ENCODE measurements around the gene RXYLT1.
"Not testable (repeated sequence)": the region's sequence is repeated elsewhere in the genome, so short reads cannot be mapped to it uniquely, and the experiment has no call there.

RXYLT1 gene

DNA sequence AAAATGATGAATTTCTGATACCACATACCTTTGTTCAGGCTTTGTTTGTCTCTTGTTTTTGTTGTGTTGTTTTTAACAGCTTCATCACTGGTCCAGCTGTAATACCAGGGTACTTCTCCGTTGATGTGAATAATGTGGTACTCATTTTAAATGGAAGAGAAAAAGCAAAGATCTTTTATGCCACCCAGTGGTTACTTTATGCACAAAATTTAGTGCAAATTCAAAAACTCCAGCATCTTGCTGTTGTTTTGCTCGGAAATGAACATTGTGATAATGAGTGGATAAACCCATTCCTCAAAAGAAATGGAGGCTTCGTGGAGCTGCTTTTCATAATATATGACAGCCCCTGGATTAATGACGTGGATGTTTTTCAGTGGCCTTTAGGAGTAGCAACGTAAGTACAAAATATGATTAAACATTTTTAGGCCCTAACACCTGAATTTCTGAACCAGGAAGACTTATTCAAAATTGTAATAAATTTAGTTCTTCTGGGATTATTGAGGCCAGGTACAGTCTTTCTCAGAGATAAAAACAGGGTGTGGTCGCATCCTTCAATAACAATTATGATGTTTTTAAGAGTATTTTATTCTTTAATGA is 22.4 kb downstream of the RXYLT1 start:
- DNase-seq (ENCODE audit: low read depth in 2 of 2), result no peak

DNA sequence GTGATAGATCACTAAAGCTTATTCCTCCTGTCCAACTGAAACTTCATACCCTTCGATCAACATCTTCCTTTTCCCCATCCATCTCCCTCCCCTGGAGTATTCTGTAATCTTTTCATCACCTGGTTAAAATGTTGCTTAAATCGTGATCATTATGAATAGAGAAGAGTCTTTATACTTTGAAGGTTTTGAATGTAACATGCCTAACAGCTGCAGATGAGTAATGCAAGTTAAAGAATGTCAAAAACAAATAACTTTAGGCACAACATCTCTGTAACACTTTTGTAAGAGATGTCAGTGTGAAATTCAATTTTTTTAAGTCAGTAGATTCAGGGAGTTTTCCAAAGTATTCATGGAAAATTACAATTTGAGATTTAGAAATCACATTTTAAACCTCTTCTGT is 25.0 kb downstream of the RXYLT1 start:
- no peak for DNase-seq (ENCODE audit: low read depth in 2 of 2)

DNA sequence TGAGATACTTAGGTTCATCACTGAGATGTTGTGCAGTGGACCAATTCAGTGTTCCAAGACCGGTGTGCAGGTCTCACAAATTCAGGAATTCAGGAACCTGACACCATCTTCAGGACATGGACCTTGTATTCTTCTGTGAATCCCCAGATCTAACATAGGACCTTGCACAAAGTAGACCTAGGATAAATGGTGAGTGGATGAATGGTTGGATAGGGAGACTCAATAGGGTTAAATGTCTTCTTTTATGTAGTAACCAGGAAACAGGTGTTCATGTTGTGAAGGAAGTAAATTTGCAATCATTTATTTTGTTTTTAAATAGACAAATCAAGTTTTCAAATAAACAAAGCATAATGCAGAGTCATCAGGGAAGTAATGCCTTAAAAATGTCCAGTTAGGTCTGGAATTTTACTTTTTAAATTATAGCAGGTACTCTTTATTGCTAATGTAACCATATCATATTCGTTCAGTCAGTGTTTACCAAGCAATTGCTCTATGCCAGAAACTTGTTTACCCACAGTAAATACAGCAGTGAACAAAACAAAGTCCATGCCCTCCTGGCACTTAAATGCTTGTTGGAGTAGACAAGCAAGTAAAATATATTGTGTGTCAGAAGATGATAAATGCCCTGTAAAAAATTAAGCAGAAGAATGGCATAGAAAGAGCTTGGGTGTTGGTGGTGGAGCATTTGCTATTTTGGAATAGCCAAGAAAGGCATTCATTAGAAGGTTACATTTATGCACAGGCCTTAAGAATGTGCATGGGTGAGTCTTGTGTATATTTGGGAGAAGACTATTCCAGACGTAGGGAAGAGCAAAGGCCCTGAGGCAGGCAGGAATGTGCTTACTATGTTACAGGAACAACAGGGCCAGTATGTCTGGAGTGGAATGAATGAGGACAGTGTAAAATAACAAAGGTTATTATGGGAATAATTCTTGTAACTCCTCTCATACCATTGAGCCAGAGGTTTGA is 26.3 kb downstream of the RXYLT1 start:
- DNase-seq (ENCODE audit: low read depth in 2 of 2), result no peak

DNA sequence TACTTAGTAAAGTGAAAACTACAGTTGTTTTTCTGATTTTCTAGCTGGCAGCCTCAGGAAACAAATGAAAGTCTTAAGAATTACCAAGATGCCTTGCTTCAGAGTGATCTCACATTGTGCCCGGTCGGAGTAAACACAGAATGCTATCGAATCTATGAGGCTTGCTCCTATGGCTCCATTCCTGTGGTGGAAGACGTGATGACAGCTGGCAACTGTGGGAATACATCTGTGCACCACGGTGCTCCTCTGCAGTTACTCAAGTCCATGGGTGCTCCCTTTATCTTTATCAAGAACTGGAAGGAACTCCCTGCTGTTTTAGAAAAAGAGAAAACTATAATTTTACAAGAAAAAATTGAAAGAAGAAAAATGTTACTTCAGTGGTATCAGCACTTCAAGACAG is 28.9 kb downstream of the RXYLT1 start:
- no peak for DNase-seq (ENCODE audit: low read depth in 2 of 2)

DNA sequence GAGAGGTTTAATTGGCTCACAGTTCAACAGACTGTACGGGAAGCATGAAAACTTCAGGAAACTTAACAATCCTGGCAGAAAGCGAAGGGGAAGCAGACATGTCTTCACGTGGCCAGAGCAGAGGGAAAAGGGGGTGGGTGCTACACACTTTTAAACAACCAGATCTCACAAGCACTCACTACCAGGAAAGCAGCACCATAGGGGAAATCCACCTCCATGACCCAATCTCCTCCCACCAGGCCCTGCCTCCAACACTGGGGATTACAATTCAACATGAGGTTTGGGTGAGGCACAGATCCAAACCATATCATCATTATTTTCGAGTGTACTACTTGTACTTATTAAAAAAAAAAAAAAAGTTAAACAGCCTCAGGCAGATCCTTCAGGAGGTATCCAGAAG is 29.9 kb downstream of the RXYLT1 start:
- no peak for DNase-seq (ENCODE audit: low read depth in 2 of 2)

DNA sequence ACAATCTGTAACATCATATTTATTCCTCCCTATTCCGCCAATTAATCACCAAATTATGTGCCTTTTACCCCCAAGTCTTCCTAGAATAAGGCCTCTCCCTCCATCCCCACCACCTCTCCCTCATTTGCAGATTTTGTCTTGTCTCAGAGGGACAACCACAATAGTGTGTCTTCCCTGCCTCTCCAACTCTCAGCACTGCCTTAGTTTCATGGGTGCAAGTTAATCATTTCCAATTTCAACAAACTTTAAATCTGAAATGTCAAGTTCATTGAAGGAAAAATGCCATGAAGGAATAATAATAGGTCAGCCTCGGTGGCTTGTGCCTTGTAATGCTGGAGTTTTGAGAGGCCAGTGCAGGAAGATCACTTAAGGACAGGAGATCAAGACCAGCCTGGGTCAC is 31.6 kb downstream of the RXYLT1 start:
- no peak for DNase-seq (ENCODE audit: low read depth in 2 of 2)

DNA sequence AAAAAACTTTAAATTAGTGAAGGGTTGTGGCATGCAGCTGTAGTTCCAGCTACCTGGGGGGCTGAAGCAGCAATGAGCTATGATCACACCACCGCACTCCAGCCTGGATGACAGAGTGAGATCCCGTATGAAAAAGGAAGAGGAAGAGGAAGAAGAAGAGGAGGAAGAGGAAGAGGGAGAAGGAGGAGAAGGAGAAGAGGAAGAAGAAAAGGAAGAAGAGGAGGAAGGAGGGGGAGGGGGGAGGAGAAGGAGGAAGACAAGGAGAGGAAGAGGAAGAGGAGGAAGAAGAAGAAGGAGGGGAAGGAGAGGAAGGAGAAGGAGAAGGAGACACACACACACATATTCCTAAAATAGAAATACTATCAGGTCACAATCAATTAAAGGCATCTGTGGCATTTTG is 32.0 kb downstream of the RXYLT1 start:
- DNase-seq (ENCODE audit: low read depth in 2 of 2), result no peak

DNA sequence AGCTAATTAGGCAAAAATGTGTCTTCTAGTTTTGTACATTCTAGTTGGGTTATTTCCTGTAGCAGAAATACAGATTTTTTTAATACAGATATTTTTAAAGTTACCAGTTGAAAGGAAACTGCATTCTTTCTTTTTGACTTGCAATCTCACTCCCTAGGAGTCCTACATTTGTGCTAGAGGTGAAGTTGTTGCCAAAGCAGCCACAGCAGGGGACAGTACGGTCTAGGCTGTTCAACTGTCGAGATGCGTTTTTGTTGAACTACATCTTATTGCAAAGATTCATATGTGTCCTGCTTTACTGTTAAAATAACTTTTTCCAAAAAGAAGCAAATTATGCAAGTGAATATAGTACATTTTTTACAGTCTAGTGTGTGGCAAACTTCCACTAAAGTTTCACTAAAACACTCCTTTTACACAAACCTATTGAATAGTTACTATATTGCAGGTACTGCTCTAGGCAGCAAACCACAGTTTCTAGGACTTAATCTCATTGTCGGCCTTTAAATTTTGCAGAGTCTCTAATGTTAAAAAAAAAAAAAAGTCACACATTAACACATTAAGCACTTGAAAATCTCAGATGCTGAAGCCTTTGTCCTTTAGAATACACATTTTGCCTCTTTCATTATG is 34.5 kb downstream of the RXYLT1 start:
- DNase-seq (ENCODE audit: low read depth in 2 of 2), result no peak

DNA sequence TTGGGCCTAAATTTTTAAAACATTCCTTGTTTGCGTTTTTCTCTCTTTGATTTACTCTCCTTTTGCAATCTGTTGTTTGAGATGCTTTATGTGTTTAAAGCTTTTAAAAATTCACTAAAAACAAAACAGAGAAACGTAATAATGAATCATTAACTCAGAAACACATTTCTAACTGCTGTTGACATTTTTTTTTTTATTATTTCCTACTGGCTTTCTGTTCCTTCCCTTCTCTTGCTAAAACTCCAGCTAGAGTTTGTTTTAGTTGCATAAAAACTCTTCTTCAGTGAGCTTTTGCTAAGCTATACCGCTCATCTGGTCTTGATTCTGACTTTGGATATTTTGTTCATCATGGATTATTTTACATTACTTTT is 35.8 kb downstream of the RXYLT1 start:
- no peak for DNase-seq (ENCODE audit: low read depth in 2 of 2)

DNA sequence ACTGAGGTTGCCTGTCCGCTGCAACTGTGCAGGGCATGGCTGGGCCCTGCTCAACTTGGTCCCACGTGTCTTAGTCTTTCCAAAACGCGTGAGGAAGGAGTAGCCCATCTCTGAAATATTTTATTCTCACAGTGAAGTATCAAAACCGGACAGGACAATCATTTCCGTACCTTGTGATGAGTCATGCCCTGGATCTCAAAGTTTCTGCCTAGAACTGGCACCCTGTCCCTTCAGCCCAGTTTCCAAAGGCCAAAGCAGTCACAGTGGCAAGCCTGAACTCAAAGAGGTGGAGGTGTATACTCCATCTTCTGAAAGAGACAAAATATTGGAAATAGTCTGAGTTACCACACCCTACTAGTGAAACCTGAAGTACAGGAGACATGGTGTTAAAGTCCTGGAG is 36.3 kb downstream of the RXYLT1 start:
- no peak for DNase-seq (ENCODE audit: low read depth in 2 of 2)

DNA sequence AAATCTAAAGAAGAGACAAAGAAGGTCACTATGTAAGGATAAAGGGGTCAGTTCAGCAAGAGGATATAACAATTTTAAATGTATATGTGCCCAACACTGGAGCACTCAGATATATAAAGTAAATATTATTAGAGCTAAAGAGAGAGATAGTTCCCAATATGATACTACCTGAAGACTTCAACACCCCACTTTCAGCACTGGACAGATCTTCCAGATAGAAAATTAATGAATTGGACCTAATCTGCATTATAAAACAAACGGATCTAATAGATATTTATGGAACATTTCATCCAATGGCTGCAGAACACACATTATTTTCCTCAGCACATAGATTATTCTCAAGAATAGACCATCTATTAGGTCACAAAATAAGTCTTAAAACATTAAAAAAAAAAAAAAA is 40.7 kb downstream of the RXYLT1 start:
- no peak for DNase-seq (ENCODE audit: low read depth in 2 of 2)

DNA sequence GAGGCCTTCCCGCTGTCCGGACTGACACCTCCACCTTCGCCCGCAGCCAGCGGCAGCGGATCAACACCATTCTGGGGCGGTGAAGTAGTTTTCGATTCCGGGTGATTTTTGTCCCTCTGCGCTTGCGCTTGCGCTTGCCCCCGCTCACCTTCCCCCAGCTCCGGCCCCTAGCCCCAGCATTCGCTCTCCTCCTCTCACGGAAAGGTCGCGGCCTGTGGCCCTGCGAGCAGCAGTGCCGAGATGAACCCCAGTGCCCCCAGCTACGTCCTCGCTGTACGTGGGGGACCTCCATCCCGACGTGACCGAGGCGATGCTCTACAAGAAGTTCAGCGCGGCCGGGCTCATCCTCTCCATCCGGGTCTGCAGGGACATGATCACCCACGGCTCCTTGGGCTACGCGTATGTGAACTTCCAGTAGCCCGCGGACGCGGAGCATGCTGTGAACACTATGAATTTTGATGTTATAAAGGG is 42.1 kb downstream of the RXYLT1 start:
- DNase-seq (ENCODE audit: low read depth in 2 of 2), result no peak

DNA sequence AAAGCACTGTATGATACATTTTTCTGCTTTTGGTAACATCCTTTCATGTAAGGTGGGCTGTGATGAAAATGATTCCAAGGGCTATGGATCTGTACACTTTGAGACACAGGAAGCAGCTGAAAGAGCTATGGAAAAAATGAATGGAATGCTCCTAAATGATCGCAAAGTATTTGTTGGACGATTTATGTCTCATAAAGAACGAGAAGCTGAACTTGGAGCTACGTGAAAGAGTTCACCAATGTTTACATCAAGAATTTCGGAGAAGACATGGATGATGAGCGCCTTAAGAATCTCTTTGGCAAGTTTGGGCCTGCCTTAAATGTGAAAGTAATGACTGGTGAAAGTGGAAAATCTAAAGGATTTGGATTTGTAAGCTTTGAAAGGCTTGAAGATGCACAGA is 42.6 kb downstream of the RXYLT1 start:
- DNase-seq (ENCODE audit: low read depth in 2 of 2), result no peak

DNA sequence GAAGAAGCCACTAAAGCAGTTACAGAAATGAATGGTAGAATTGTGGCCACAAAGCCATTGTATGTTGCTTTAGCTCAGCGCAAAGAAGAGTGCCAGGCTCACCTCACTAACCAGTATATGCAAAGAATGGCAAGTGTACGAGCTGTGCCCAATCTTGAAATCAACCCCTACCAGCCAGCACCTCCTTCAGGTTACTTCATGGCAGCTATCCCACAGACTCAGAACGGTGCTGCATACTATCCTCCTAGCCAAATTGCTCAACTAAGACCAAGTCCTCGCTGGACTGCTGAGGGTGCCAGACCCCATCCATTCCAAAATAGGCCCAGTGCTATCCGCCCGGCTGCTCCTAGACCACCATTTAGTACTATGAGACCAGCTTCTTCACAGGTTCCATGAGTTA is 43.3 kb downstream of the RXYLT1 start:
- no peak for DNase-seq (ENCODE audit: low read depth in 2 of 2)

DNA sequence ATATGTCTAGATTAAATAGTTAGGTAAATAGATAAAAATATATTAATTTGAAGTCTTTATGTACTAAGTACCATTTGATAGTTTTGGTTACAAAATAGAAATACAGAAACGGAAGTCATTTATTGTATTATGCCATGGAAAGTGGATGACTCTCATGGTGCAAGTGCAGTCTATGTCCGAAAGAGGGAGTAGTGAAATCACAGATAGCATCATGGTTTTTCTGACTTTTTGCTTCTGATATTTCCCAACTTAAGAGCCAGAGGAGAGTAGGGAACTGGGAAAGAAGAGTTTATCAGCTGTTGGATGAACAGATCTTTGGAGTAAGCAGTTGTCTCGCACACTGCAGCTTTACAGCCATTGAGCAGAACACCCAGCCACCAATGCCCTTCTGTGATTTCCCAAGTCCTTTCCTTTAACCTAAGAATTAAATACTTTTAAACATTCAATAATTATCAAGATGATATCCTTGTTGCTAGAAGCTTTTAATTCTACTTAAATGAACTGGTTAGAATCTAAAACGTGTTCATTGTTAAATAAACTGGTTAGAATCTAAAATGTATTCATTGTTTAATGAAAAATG is 46.4 kb downstream of the RXYLT1 start:
- no peak for DNase-seq (ENCODE audit: low read depth in 2 of 2)

DNA sequence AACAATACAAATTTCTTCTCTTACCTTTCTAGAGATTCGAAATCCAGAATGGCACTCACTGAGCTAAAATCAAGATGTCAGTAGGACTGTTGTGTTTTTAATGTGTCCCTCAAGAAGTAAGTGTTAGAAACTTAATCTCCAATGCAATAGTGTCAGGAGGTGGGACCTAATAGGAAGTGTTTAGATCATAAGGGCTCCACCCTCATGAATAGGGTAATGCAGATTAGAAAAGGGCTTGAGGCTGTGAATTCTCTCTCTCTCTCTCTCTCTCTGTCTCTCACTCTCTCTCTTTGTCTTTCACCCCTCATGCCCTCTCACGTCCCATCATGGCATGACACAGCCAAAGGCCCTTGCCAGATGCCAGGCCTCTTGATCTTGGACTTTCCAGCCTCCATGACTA is 49.2 kb downstream of the RXYLT1 start:
- no peak for DNase-seq (ENCODE audit: low read depth in 2 of 2)

DNA sequence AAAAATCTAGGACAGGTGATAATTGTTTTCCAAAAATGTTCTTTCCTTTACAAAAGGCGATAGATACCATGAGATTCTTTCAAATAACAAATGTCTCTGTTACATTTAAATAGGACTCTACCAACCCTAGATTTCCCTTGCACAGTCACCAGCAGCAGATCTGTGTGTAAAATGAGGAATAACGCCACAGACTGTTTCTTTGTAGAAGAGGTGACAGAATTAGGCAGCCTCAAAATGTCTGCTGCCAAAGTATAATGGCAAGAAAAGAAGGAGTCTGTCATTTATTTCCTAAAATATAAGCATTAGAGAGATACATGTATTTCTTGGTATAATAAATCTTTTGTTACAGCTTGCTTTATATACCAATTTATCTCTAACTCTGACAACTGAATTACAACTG is 56.3 kb downstream of the RXYLT1 start:
- DNase-seq (ENCODE audit: low read depth in 2 of 2), result no peak

DNA sequence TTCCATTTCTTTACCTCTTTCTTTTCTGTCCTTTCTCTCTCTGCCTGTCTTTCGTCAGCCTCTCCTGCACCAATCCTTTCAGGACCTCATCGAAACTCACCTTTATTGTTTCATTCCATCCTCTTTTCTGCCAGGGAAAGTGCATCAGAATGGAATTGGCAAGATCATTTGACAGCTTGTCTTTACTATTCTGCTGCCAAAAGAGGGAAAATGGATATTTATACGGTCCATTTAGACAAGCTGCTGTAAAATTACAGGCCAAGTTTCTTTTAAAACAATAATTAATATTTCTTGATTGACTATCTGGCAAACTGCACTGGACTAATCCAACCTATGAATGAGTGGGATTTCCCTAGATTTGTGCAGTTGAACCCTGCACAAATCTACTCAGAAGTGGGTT is 57.2 kb downstream of the RXYLT1 start:
- no peak for DNase-seq (ENCODE audit: low read depth in 2 of 2)

DNA sequence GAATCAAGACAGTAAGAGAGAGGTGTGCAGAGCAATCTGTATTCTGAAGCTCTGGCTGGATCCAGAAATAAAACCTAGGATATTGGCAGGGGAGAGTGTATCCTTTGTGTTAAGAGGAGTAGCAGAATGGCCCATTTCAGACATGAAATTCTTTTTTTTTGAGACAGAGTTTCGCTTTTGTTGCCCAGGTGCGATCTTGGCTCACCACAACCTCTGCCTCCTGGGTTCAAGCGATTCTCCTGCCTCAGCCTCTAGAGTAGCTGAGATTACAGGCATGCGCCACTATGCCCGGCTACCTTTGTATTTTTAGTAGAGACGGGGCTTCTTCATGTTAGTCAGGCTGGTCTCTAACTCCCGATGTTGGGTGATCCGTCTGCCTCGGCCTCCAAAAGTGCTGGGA is 58.7 kb downstream of the RXYLT1 start:
- no peak for DNase-seq (ENCODE audit: low read depth in 2 of 2)

DNA sequence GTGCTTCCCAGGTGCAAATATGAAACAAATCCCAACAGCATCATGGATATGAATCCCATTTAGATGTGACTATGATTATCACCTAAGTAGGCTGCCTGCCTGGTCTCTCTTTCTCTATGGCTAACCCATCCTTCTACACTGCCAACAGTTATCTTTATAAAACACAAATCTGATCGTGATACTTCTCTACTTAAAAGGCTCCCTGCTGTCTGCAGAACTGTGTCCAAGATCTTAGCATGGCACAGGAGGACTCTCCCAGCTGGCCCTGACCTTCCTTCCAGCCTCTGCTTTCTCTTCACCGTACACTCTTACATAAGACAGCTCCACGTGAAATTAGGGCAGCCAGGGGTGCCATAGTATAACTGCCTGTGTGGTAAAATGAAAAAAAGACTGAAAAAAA is 61.3 kb downstream of the RXYLT1 start:
- no peak for DNase-seq (ENCODE audit: low read depth in 2 of 2)

DNA sequence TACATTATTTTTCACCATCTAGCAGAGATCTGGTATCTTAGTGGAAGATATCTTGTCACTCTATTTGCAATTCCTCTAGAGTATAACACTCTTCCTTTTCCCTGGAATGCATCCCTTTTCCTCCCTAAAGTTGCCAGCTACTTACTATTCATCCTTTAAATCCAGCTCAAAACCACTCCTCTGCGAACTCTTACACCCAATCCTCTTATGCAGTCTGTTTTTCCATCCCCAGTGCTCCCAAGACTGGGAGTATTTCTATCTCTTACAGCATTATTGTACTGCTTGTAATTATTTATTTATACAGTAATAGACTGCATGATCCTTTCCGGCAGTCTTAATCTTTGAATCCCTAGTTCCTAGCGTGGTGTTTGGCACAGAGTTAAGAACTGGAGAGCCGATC is 61.9 kb downstream of the RXYLT1 start:
- no peak for DNase-seq (ENCODE audit: low read depth in 2 of 2)

DNA sequence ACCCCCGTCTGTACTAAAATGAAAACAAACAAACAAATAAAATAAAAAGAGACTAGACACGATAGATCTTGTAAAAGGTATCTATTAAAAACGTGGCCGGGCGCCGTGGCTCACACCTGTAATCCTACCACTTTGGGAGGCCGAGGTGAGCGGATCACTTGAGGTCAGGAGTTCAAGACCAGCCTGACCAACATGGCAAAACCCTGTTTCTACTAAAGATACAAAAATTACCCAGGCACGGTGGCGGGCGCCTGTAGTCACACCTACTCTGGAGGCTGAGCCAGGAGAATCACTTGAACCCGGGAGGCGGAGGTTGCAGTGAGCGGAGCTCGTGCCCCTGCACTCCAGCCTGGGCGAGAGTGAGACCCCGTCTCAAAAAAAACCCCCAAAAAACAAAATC is 63.0 kb downstream of the RXYLT1 start:
- not testable (repeated sequence) for DNase-seq (ENCODE audit: low read depth in 2 of 2)

Data from stimulated activated CD8-positive, alpha-beta memory T cell treated with anti-CD3 and anti-CD28 coated beads, Interleukin-2, amount 100 ng/mL, for 1 hour (primary cell).